Measurements from ENCODE around the gene GRAMD4. TPM values are rescaled to one million over a fixed set of nuclear protein-coding genes. Genes with fewer than 3 reads are reported as not detected.

GRAMD4 gene
- total RNA-seq (2013): 46.6 TPM
- polyA plus RNA-seq: 10 to 100 TPM in 2 of 3 donors, 1 to 10 TPM in 1; 9.5 to 33.3 (median 12.6) TPM
- 48.5 and 52.5 TPM in 2 replicates for polyA minus RNA-seq
- total RNA-seq: 8.0 to 88.1 (median 58.2) reads per million in 11 experiments

- H3K9me3 Mint-ChIP-seq: no peaks in the 10 kb centered on the region
- Histone ChIP-seq H3K9ac (ENCODE audit: insufficient read depth, low read length, poor library complexity, severe bottlenecking) (peak within 1 kb of the TSS; percentile 53), H3K79me2 (ENCODE audit: insufficient read depth, low read length) (peaks cover 48% of the 10 kb centered on the region), H3K4me1 (ENCODE audit: control insufficient read depth in 1 of 2, insufficient read depth in 2 of 2, low read length in 2 of 2) (peaks cover 70 to 85% of the 10 kb centered on the region in 2 donors), H4K20me1 (ENCODE audit: insufficient read depth, low read length) (peaks cover 52% of the 10 kb centered on the region), H3K9me3 (replicated peaks in 1 of 2; ENCODE audit: control insufficient read depth in 1 of 2, insufficient read depth in 1 of 2, low read length in 2 of 2) (no peaks in the 10 kb centered on the region), H3K36me3 (replicated peaks in 1 of 2; ENCODE audit: control insufficient read depth in 1 of 2, insufficient read depth in 2 of 2, low read length in 2 of 2) (no peaks in the 10 kb centered on the region), H3K4me2 (replicated peaks; ENCODE audit: extremely low read depth, low read length, poor library complexity, severe bottlenecking) (peak within 1 kb of the TSS; percentile 83), H3K4me3 (replicated peaks in 1 of 3; ENCODE audit: low read depth in 2 of 3, low read length in 3 of 3) (peak within 1 kb of the TSS; percentile 8 to 73 (median 43)), H2AFZ (ENCODE audit: insufficient read depth, low read depth, low read length, poor library complexity, severe bottlenecking) (no peak within 1 kb of the TSS), H3K27ac (ENCODE audit: low read depth in 1 of 2, low read length in 2 of 2) (peak within 1 kb of the TSS; percentile 70 to 81), H3K27me3 (ENCODE audit: control insufficient read depth in 2 of 2, insufficient read depth in 2 of 2, low read length in 2 of 2) (no peaks in the 10 kb centered on the region)
- H3K4me1 Mint-ChIP-seq: peaks cover 69% of the 10 kb centered on the region
- DNase-seq: peak; percentile 60 to 82 (median 68)
- H3K27ac Mint-ChIP-seq: peak within 1 kb of the TSS; percentile 62 to 89 (median 83)
- 14% methylated on average over 13 of the region's 20 CpGs for WGBS (ENCODE audit: insufficient coverage)
- intact Hi-C loops (cut with micrococcal nuclease): loop anchor here in 1 of 2 donors (5.0 kb wide), 1 partner anchor 58 kb away; no protein-coding TSS in a partner anchor
- H3K36me3 Mint-ChIP-seq: peaks cover 0 to 6% of the 10 kb centered on the region in 2 donors
- peaks cover 0 to 2% (median 1%) of the 10 kb centered on the region in 3 donors for H3K27me3 Mint-ChIP-seq (ENCODE audit: low read depth in 3 of 3)
- H3K4me3 Mint-ChIP-seq: peak within 1 kb of the TSS; percentile 62 to 84
- TF ChIP-seq CTCF (IDR thresholded peaks at IDR 0.05): no peak
Observed at GRCh38 chr22:46619830-46620501, at the start of gene GRAMD4. TSS of gene GRAMD4 (plus strand) at chr22:46620386. CDS start at chr22:46626800, 6,414 bp downstream.

- H3K4me3 Mint-ChIP-seq: no peak overlapping the region
- Histone ChIP-seq H3K4me3 (replicated peaks in 1 of 3; ENCODE audit: low read depth in 2 of 3, low read length in 3 of 3) (no peak overlapping the region), H3K9me3 (replicated peaks in 1 of 2; ENCODE audit: control insufficient read depth in 1 of 2, insufficient read depth in 1 of 2, low read length in 2 of 2) (peaks cover 12 to 22% of the 10 kb centered on the region in 2 donors), H2AFZ (ENCODE audit: insufficient read depth, low read depth, low read length, poor library complexity, severe bottlenecking) (no peak overlapping the region), H3K79me2 (ENCODE audit: insufficient read depth, low read length) (no peaks in the 10 kb centered on the region), H3K27me3 (ENCODE audit: control insufficient read depth in 2 of 2, insufficient read depth in 2 of 2, low read length in 2 of 2) (no peaks in the 10 kb centered on the region), H3K4me2 (replicated peaks; ENCODE audit: extremely low read depth, low read length, poor library complexity, severe bottlenecking) (no peak overlapping the region), H3K9ac (ENCODE audit: insufficient read depth, low read length, poor library complexity, severe bottlenecking) (no peak overlapping the region), H3K36me3 (replicated peaks in 1 of 2; ENCODE audit: control insufficient read depth in 1 of 2, insufficient read depth in 2 of 2, low read length in 2 of 2) (no peaks in the 10 kb centered on the region), H4K20me1 (ENCODE audit: insufficient read depth, low read length) (no peaks in the 10 kb centered on the region), H3K4me1 (ENCODE audit: control insufficient read depth in 1 of 2, insufficient read depth in 2 of 2, low read length in 2 of 2) (peaks cover 24 to 36% of the 10 kb centered on the region in 2 donors), H3K27ac (ENCODE audit: low read depth in 1 of 2, low read length in 2 of 2) (no peak overlapping the region)
- H3K4me1 Mint-ChIP-seq: peaks cover 31% of the 10 kb centered on the region
- H3K9me3 Mint-ChIP-seq: peaks cover 13 to 22% (median 19%) of the 10 kb centered on the region in 7 donors
- TF ChIP-seq CTCF (IDR thresholded peaks at IDR 0.05): no peak
- WGBS (ENCODE audit: insufficient coverage): 100% methylated on average over 4 of the region's 7 CpGs
- H3K27ac Mint-ChIP-seq: no peak overlapping the region
- H3K27me3 Mint-ChIP-seq (ENCODE audit: low read depth in 3 of 3): peaks cover 0 to 13% (median 10%) of the 10 kb centered on the region in 3 donors
- intact Hi-C loops (cut with micrococcal nuclease): no loop called here
- H3K36me3 Mint-ChIP-seq: peaks cover 0 to 2% of the 10 kb centered on the region in 2 donors
- no peak for DNase-seq
Observed at GRCh38 chr22:46571642-46572250, 48.4 kb upstream of the GRAMD4 start.

Data from CD14-positive monocyte (primary cell).